H9 (cell line): ENCODE results near the gene RPL27A. TPM values are rescaled to one million over a fixed set of nuclear protein-coding genes. Genes with fewer than 3 reads are reported as not detected.
A peak's percentile ranks its signal among the peaks of the same experiment; 100 is the strongest.

Experiments used
- DNase-seq: peaks from one replicate; pipeline ENCODE4 v3.0.0-alpha.2; 2017
- H2AFZ ChIP-seq: one replicate; pipeline ENCODE4 v1.6.1; 2013; ENCODE audit warnings: mild to moderate bottlenecking, low read length, control low read depth, moderate library complexity
- H2AK5ac ChIP-seq: 2 replicates; pipeline ENCODE4 v1.6.1; 2013; ENCODE audit warnings: low read length, control low read depth, mixed read lengths; ENCODE audit not compliant: insufficient read length
- H2BK120ac ChIP-seq: one replicate; pipeline ENCODE4 v1.6.1; 2013; ENCODE audit warnings: low read depth, mild to moderate bottlenecking, low read length, control low read depth, inconsistent platforms; ENCODE audit not compliant: poor library complexity, severe bottlenecking
- H2BK12ac ChIP-seq: 2 replicates; pipeline ENCODE4 v1.6.1; 2013; ENCODE audit warnings: low read length, control low read depth, mixed read lengths, low read depth; ENCODE audit not compliant: insufficient read length
- H2BK15ac ChIP-seq: 2 replicates; pipeline ENCODE4 v1.6.1; 2013; ENCODE audit warnings: low read depth, low read length, control low read depth
- H2BK20ac ChIP-seq: one replicate; pipeline ENCODE4 v1.6.1; 2013; ENCODE audit warnings: low read depth, mild to moderate bottlenecking, low read length, control low read depth, inconsistent platforms; ENCODE audit not compliant: poor library complexity, severe bottlenecking
- H2BK5ac ChIP-seq: 2 replicates; pipeline ENCODE4 v1.6.1; 2013; ENCODE audit warnings: low read length, control low read depth, mixed read lengths; ENCODE audit not compliant: insufficient read length
- H3K14ac ChIP-seq: 2 replicates; pipeline ENCODE4 v1.6.1; 2013; ENCODE audit warnings: low read length, control low read depth; ENCODE audit not compliant: insufficient read depth
- H3K18ac ChIP-seq: 2 replicates; pipeline ENCODE4 v1.6.1; 2013; ENCODE audit warnings: low read depth, mild to moderate bottlenecking, mixed read lengths, low read length, control low read depth; ENCODE audit not compliant: insufficient read length
- H3K23ac ChIP-seq: 2 replicates; pipeline ENCODE4 v1.6.1; 2013; ENCODE audit warnings: low read length, control low read depth, mixed read lengths, low read depth; ENCODE audit not compliant: insufficient read length
- H3K23me2 ChIP-seq: 2 replicates; pipeline ENCODE4 v1.6.1; 2013; ENCODE audit warnings: low read depth, mild to moderate bottlenecking, mixed read lengths, low read length, control low read depth; ENCODE audit not compliant: insufficient read length, poor library complexity, severe bottlenecking
- H3K27ac ChIP-seq: 2 replicates; pipeline ENCODE4 v1.5.1; 2013; ENCODE audit warnings: low read length, control low read depth, mixed read lengths, low read depth; ENCODE audit not compliant: insufficient read length
- H3K27me3 ChIP-seq: 2 replicates; pipeline ENCODE4 v1.6.1; 2013; ENCODE audit warnings: low read length, control low read depth, inconsistent platforms; ENCODE audit not compliant: insufficient read depth
- H3K4ac ChIP-seq: 2 replicates; pipeline ENCODE4 v1.6.1; 2013; ENCODE audit warnings: low read depth, mild to moderate bottlenecking, control low read depth, inconsistent platforms, low read length, moderate library complexity
- H3K4me1 ChIP-seq: 2 replicates; pipeline ENCODE4 v1.6.1; 2013; ENCODE audit warnings: low read length, control low read depth, inconsistent platforms; ENCODE audit not compliant: insufficient read depth
- H3K4me2 ChIP-seq: 2 replicates; pipeline ENCODE4 v1.6.1; 2013; ENCODE audit warnings: low read length, control low read depth, mixed read lengths; ENCODE audit not compliant: insufficient read length, insufficient read depth
- H3K56ac ChIP-seq: 2 replicates; pipeline ENCODE4 v1.6.1; 2013; ENCODE audit warnings: low read depth, mild to moderate bottlenecking, mixed read lengths, low read length, control low read depth; ENCODE audit not compliant: insufficient read length
- H3K79me1 ChIP-seq: 2 replicates; pipeline ENCODE4 v1.6.1; 2013; ENCODE audit warnings: low read depth, mild to moderate bottlenecking, moderate library complexity, low read length, control low read depth, inconsistent platforms; ENCODE audit not compliant: insufficient read depth, poor library complexity, severe bottlenecking
- H3K79me2 ChIP-seq: 2 replicates; pipeline ENCODE4 v1.6.1; 2013; ENCODE audit warnings: low read length, control low read depth, inconsistent platforms; ENCODE audit not compliant: insufficient read depth
- H3K9ac ChIP-seq: 2 replicates; pipeline ENCODE4 v1.6.1; 2013; ENCODE audit warnings: low read length, control low read depth, mixed read lengths; ENCODE audit not compliant: insufficient read length; ENCODE audit errors: extremely low read depth
- H3K9me3 ChIP-seq: one replicate; pipeline ENCODE4 v1.6.1; 2013; ENCODE audit warnings: low read depth, low read length, inconsistent platforms; ENCODE audit not compliant: control insufficient read depth
- H3T11ph ChIP-seq: one replicate; pipeline ENCODE4 v1.6.1; 2013; ENCODE audit warnings: mild to moderate bottlenecking, low read length, control low read depth, inconsistent platforms
- H4K20me1 ChIP-seq: one replicate; pipeline ENCODE4 v1.6.1; 2013; ENCODE audit not compliant: control insufficient read depth, insufficient read length, insufficient read depth
- H4K5ac ChIP-seq: 2 replicates; pipeline ENCODE4 v1.6.1; 2013; ENCODE audit warnings: low read depth, mild to moderate bottlenecking, mixed read lengths, low read length, control low read depth; ENCODE audit not compliant: insufficient read length
- H4K8ac ChIP-seq: replicated peaks from 2 replicates; pipeline ENCODE4 v1.6.1; 2013; ENCODE audit warnings: low read length, control low read depth, mixed read lengths, low read depth; ENCODE audit not compliant: insufficient read length
- H4K91ac ChIP-seq: 2 replicates; pipeline ENCODE4 v1.6.1; 2013; ENCODE audit warnings: low read depth, mild to moderate bottlenecking, moderate library complexity, mixed read lengths, low read length, control low read depth; ENCODE audit not compliant: insufficient read length
- H3K27ac Mint-ChIP-seq, 3 experiments: 2 replicates in 2 of 3; 3 replicates in 1 of 3; pipeline ENCODE4 v1.8.0; 2020 to 2021; ENCODE audit warnings: mixed read lengths in 3 of 3, mild to moderate bottlenecking in 1 of 3, moderate library complexity in 1 of 3
- H3K27me3 Mint-ChIP-seq: 2 replicates; pipeline ENCODE4 v1.8.0; 2021; ENCODE audit warnings: low read depth, mild to moderate bottlenecking, moderate library complexity, mixed read lengths
- H3K36me3 Mint-ChIP-seq, 3 experiments: 2 replicates in 2 of 3; 3 replicates in 1 of 3; pipeline ENCODE4 v1.8.0; 2020 to 2021; ENCODE audit warnings: low read depth in 3 of 3, mixed read lengths in 3 of 3; ENCODE audit not compliant: insufficient read depth in 1 of 3
- H3K4me1 Mint-ChIP-seq, 2 experiments: 2 replicates each; pipeline ENCODE4 v1.8.0; 2020; ENCODE audit warnings: mixed read lengths in 2 of 2
- H3K4me3 Mint-ChIP-seq, 2 experiments: 2 replicates in 1 of 2; 3 replicates in 1 of 2; pipeline ENCODE4 v1.8.0; 2020 to 2021; ENCODE audit warnings: mild to moderate bottlenecking in 2 of 2, mixed read lengths in 2 of 2, moderate library complexity in 1 of 2
- H3K9me3 Mint-ChIP-seq, 2 experiments: 2 replicates in 1 of 2; 3 replicates in 1 of 2; pipeline ENCODE4 v1.8.0; 2020; ENCODE audit warnings: mild to moderate bottlenecking in 2 of 2, mixed read lengths in 2 of 2, moderate library complexity in 1 of 2
- WGBS: extraction: QIAGEN DNeasy Blood & Tissue Kit; methylation state at CpG from one replicate; pipeline ENCODE4 v1.1.7; 2013; ENCODE audit warnings: missing lambda C conversion rate, low lambda C conversion rate, mixed read lengths; ENCODE audit not compliant: insufficient read length; ENCODE audit errors: extremely low coverage; 5-methylcytosine and 5-hydroxymethylcytosine counted together
- total RNA-seq: library from RNA; stranded (reverse); gene quantifications from 2 replicates; pipeline ENCODE4 v1.2.1, GENCODE V29; 2021
- TF ChIP-seq, protein P1 (sequence below): fragments of 200-600 bp; sonication (generic); conservative IDR thresholded peaks from 3 replicates; pipeline ENCODE4 v1.8.0; 2021; ENCODE audit warnings: antibody characterized with exemption, mild to moderate bottlenecking

The RPL27A gene
- total RNA-seq, 1 experiment from 2014 or later = 1,152 TPM

DNA sequence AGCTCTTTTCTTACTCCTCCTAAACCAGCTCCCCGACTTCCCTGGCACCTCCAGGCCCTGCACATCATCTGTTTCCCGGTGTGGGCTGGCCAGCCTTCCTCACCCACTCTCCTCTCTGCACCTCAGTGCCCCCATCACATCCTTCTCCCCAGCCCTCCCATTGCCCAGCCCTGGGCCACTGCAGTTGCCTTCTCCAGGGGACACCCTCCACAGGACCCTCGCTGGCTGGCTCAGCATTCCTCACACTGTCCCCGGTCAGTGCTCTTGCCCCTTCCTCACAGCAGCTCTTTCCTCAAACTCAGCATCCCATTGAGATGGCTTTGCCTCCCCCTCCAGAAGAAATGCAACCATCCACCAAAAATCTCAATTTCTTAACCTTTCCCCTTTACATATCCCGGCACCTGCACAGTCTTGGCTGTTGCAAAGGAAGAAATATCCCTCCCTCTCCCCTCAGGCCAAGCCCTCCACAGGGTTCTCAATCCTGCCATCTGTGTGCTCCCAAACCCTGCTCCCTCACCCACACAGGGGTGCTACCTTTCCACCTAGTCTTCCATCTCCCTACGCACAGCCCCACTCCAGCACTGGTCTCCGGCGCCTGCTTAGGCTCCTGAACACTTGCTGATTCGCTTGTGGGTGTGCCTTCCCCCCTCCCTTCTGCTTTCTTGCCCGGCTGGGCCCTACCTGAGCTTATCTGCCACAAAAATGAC is 19.5 kb downstream of the RPL27A start:
- DNase-seq = no peak
- H4K91ac ChIP-seq = no peak overlapping the region
- no peak overlapping the region for H3K4me2 ChIP-seq
- H3K79me1 ChIP-seq = no peaks in the 10 kb centered on the region
- H3K4me3 Mint-ChIP-seq = peak overlapping the region in 1 of 2 experiments; percentile 33; a peak in 1 of 5 replicates
- no peak overlapping the region for H4K5ac ChIP-seq
- no peak overlapping the region for H2AFZ ChIP-seq
- H2AK5ac ChIP-seq = no peak overlapping the region
- no peak overlapping the region for H2BK20ac ChIP-seq
- no peak overlapping the region for H3T11ph ChIP-seq
- H3K36me3 Mint-ChIP-seq = peaks cover 15 to 38% (median 26%) of the 10 kb centered on the region in 3 experiments
- H3K27ac Mint-ChIP-seq = peak overlapping the region; percentile 68 to 97 (median 80)
- H3K27me3 Mint-ChIP-seq = no peaks in the 10 kb centered on the region; the same call in 1 of the 2 replicates
- no peaks in the 10 kb centered on the region for H3K27me3 ChIP-seq
- no peak overlapping the region for H3K9ac ChIP-seq
- no peaks in the 10 kb centered on the region for H3K23me2 ChIP-seq
- H2BK12ac ChIP-seq = peak overlapping the region; percentile 16
- no peak overlapping the region for H3K23ac ChIP-seq
- peak overlapping the region; percentile 23 for H3K18ac ChIP-seq
- no peaks in the 10 kb centered on the region for H3K9me3 ChIP-seq
- H3K14ac ChIP-seq = no peak overlapping the region; the same call in 1 of the 2 replicates
- H2BK15ac ChIP-seq = no peak overlapping the region
- H4K20me1 ChIP-seq = no peaks in the 10 kb centered on the region
- peaks cover 30% of the 10 kb centered on the region; the same call in 1 of the 2 replicates for H3K4me1 ChIP-seq
- no peaks in the 10 kb centered on the region; a peak in 1 of 5 replicates for H3K9me3 Mint-ChIP-seq
- no peak overlapping the region for H2BK120ac ChIP-seq
- peaks cover 56 to 58% of the 10 kb centered on the region in 2 experiments for H3K4me1 Mint-ChIP-seq
- no peak overlapping the region for H2BK5ac ChIP-seq
- no peaks in the 10 kb centered on the region for H3K79me2 ChIP-seq
- H3K56ac ChIP-seq = no peak overlapping the region
- H4K8ac ChIP-seq = no peak overlapping the region
- no CpG with 5 or more reads among the region's 10 CpGs for WGBS
- no peak overlapping the region for H3K27ac ChIP-seq
- no peak overlapping the region for H3K4ac ChIP-seq
- TF ChIP-seq, protein P1, sequence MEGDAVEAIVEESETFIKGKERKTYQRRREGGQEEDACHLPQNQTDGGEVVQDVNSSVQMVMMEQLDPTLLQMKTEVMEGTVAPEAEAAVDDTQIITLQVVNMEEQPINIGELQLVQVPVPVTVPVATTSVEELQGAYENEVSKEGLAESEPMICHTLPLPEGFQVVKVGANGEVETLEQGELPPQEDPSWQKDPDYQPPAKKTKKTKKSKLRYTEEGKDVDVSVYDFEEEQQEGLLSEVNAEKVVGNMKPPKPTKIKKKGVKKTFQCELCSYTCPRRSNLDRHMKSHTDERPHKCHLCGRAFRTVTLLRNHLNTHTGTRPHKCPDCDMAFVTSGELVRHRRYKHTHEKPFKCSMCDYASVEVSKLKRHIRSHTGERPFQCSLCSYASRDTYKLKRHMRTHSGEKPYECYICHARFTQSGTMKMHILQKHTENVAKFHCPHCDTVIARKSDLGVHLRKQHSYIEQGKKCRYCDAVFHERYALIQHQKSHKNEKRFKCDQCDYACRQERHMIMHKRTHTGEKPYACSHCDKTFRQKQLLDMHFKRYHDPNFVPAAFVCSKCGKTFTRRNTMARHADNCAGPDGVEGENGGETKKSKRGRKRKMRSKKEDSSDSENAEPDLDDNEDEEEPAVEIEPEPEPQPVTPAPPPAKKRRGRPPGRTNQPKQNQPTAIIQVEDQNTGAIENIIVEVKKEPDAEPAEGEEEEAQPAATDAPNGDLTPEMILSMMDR = no peak
